WTC11 (cell line): ENCODE data around the gene TEAD1. TPM values are rescaled to one million over a fixed set of nuclear protein-coding genes. Genes with fewer than 3 reads are reported as not detected.

Source experiments
- ATAC-seq: fragments of 200-7000 bp; cut with Tn5 transposase; 2 replicates; pipeline ENCODE4 v1.10.0; 2021; ENCODE audit warnings: mild to moderate bottlenecking, moderate library complexity
- CTCF ChIA-PET: fragments of 300-600 bp; sonication (Branson Sonifier 250); formaldehyde crosslinking; loops from one replicate; lab custom pipeline; 2021; ENCODE audit warnings: antibody characterized with exemption; lab: Charles Lee
- POLR2A ChIA-PET: fragments of 350-600 bp; sonication (Branson Sonifier 250); formaldehyde crosslinking; loops from one replicate; lab custom pipeline; 2021; ENCODE audit warnings: antibody characterized with exemption; lab: Charles Lee
- DNase-seq: peaks from one replicate; pipeline ENCODE4 v3.0.0; 2021; ENCODE audit warnings: low spot score
- H3K27ac Mint-ChIP-seq: 2 replicates; pipeline ENCODE4 v1.8.0; 2021; ENCODE audit warnings: mixed read lengths
- H3K27me3 Mint-ChIP-seq: 2 replicates; pipeline ENCODE4 v1.8.0; 2021; ENCODE audit warnings: low read depth, mild to moderate bottlenecking, moderate library complexity, mixed read lengths
- H3K36me3 Mint-ChIP-seq: 2 replicates; pipeline ENCODE4 v1.8.0; 2021; ENCODE audit warnings: mixed read lengths
- H3K4me1 Mint-ChIP-seq: 2 replicates; pipeline ENCODE4 v1.8.0; 2022; ENCODE audit warnings: mixed read lengths
- H3K4me3 Mint-ChIP-seq: 2 replicates; pipeline ENCODE4 v1.8.0; 2021; ENCODE audit warnings: mild to moderate bottlenecking, moderate library complexity, mixed read lengths
- H3K9me3 Mint-ChIP-seq: 2 replicates; pipeline ENCODE4 v1.8.0; 2021; ENCODE audit warnings: mixed read lengths
- AFF4 ChIP-seq: sonication (generic); formaldehyde crosslinking; IDR thresholded peaks from 2 replicates; pipeline ENCODE4 v1.8.1; 2023; ENCODE audit warnings: mild to moderate bottlenecking, missing genetic modification reagents, borderline replicate concordance
- ATF1 ChIP-seq: sonication (generic); formaldehyde crosslinking; IDR thresholded peaks from 2 replicates; pipeline ENCODE4 v1.8.1; 2023; ENCODE audit warnings: mild to moderate bottlenecking, moderate library complexity, missing genetic modification reagents
- CBFB ChIP-seq: sonication (generic); formaldehyde crosslinking; IDR thresholded peaks from 2 replicates; pipeline ENCODE4 v1.8.1; 2022; ENCODE audit warnings: mild to moderate bottlenecking, low read depth, missing genetic modification reagents
- EMX1 ChIP-seq: fragments of 250-450 bp; sonication (Bioruptor Pico); IDR thresholded peaks from 2 replicates; pipeline ENCODE4 v1.8.0; 2021; ENCODE audit warnings: mild to moderate bottlenecking
- FOXK1 ChIP-seq: sonication (generic); formaldehyde crosslinking; IDR thresholded peaks from 2 replicates; pipeline ENCODE4 v1.8.0; 2022; ENCODE audit warnings: mild to moderate bottlenecking, moderate library complexity, missing genetic modification reagents
- HMGXB4 ChIP-seq: sonication (generic); formaldehyde crosslinking; IDR thresholded peaks from 2 replicates; pipeline ENCODE4 v1.8.1; 2023; ENCODE audit warnings: mild to moderate bottlenecking, moderate library complexity, missing genetic modification reagents
- SOX15 ChIP-seq: fragments of 250-450 bp; sonication (Bioruptor Pico); IDR thresholded peaks from 2 replicates; pipeline ENCODE4 v1.9.0; 2021; ENCODE audit warnings: mild to moderate bottlenecking
- SP1 ChIP-seq: sonication (generic); formaldehyde crosslinking; conservative IDR thresholded peaks from 2 replicates; pipeline ENCODE4 v1.8.1; 2022; ENCODE audit warnings: missing genetic modification reagents
- TEAD1 ChIP-seq: sonication (generic); formaldehyde crosslinking; IDR thresholded peaks from 2 replicates; pipeline ENCODE4 v1.8.0; 2022; ENCODE audit warnings: mild to moderate bottlenecking, missing genetic modification reagents
- ZBTB43 ChIP-seq: sonication (generic); formaldehyde crosslinking; IDR thresholded peaks from 2 replicates; pipeline ENCODE4 v1.8.1; 2023; ENCODE audit warnings: mild to moderate bottlenecking, missing genetic modification reagents
- ZNF121 ChIP-seq: sonication (generic); formaldehyde crosslinking; IDR thresholded peaks from 2 replicates; pipeline ENCODE4 v1.8.0; 2023; ENCODE audit warnings: missing genetic modification reagents
- ZNF138 ChIP-seq: sonication (generic); formaldehyde crosslinking; conservative IDR thresholded peaks from 2 replicates; pipeline ENCODE4 v1.8.1; 2022; ENCODE audit warnings: mild to moderate bottlenecking, moderate library complexity, missing genetic modification reagents
- ZNF219 ChIP-seq: sonication (generic); formaldehyde crosslinking; IDR thresholded peaks from 2 replicates; pipeline ENCODE4 v1.8.0; 2023; ENCODE audit warnings: missing genetic modification reagents, mild to moderate bottlenecking, borderline replicate concordance
- ZNF416 ChIP-seq: fragments of 250-450 bp; sonication (Bioruptor Pico); IDR thresholded peaks from 2 replicates; pipeline ENCODE4 v1.9.0; 2021; ENCODE audit warnings: mild to moderate bottlenecking, inconsistent platforms
- total RNA-seq: library from RNA; stranded (reverse); gene quantifications from 3 replicates; pipeline ENCODE4 v1.2.3, GENCODE V29; 2021
- TF ChIP-seq, protein P1 (sequence below): sonication (generic); formaldehyde crosslinking; conservative IDR thresholded peaks from 2 replicates; pipeline ENCODE4 v1.8.1; 2022; ENCODE audit warnings: mild to moderate bottlenecking, missing genetic modification reagents
- TF ChIP-seq, protein P2 (sequence below): sonication (generic); formaldehyde crosslinking; IDR thresholded peaks from 2 replicates; pipeline ENCODE4 v1.8.0; 2022; ENCODE audit warnings: mild to moderate bottlenecking, missing genetic modification reagents
- TF ChIP-seq, protein P3 (sequence below): sonication (generic); formaldehyde crosslinking; IDR thresholded peaks from 2 replicates; pipeline ENCODE4 v1.8.1; 2023; ENCODE audit warnings: mild to moderate bottlenecking, missing genetic modification reagents, moderate library complexity
- TF ChIP-seq, protein P4 (sequence below): sonication (generic); formaldehyde crosslinking; IDR thresholded peaks from 2 replicates; pipeline ENCODE4 v1.8.0; 2022; ENCODE audit warnings: mild to moderate bottlenecking, missing genetic modification reagents

The TEAD1 gene
- total RNA-seq, 1 experiment from 2014 or later = 79.9 TPM

- Mint-ChIP-seq H3K9me3 (peaks cover 5% of the 10 kb centered on the region; the same call in 1 of the 2 replicates), H3K27me3 (no peaks in the 10 kb centered on the region), H3K36me3 (no peaks in the 10 kb centered on the region), H3K4me3 (peak overlapping the region; percentile 61), H3K4me1 (peaks cover 95% of the 10 kb centered on the region), H3K27ac (peak overlapping the region; percentile 100)
- no peak for TF ChIP-seq TEAD1 (CRISPR knock-in tag)
- TF ChIP-seq HMGXB4 (CRISPR knock-in tag) = no peak
- no peak for TF ChIP-seq CBFB
- TF ChIP-seq AFF4 (CRISPR knock-in tag) = no peak
- TF ChIP-seq ATF1 (CRISPR knock-in tag) = no peak
- no peak for TF ChIP-seq ZNF138 (CRISPR knock-in tag)
- TF ChIP-seq ZNF219 = no peak
- TF ChIP-seq, protein P1, sequence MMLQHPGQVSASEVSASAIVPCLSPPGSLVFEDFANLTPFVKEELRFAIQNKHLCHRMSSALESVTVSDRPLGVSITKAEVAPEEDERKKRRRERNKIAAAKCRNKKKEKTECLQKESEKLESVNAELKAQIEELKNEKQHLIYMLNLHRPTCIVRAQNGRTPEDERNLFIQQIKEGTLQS (CRISPR knock-in tag) = no peak
- TF ChIP-seq ZNF121 (CRISPR knock-in tag) = no peak
- TF ChIP-seq FOXK1 (CRISPR knock-in tag) = no peak
- TF ChIP-seq SOX15 (CRISPR knock-in tag) = no peak
- no peak for DNase-seq
- POLR2A ChIA-PET = interaction anchor here (0.5 to 2.7 kb wide), 12 partner anchors 8 to 487 kb away, joined by 3 to 17 read pairs (median 6); partner anchors contain the start of genes PARVA and TEAD1
- no peak for ATAC-seq
- CTCF ChIA-PET = interaction anchor here (0.8 to 1.6 kb wide), 5 partner anchors 15 to 532 kb away, joined by 3 to 7 read pairs (median 5); no protein-coding TSS in a partner anchor
Measured at GRCh38 chr11:12863605-12864121, 189.4 kb downstream of the TEAD1 start.

DNA sequence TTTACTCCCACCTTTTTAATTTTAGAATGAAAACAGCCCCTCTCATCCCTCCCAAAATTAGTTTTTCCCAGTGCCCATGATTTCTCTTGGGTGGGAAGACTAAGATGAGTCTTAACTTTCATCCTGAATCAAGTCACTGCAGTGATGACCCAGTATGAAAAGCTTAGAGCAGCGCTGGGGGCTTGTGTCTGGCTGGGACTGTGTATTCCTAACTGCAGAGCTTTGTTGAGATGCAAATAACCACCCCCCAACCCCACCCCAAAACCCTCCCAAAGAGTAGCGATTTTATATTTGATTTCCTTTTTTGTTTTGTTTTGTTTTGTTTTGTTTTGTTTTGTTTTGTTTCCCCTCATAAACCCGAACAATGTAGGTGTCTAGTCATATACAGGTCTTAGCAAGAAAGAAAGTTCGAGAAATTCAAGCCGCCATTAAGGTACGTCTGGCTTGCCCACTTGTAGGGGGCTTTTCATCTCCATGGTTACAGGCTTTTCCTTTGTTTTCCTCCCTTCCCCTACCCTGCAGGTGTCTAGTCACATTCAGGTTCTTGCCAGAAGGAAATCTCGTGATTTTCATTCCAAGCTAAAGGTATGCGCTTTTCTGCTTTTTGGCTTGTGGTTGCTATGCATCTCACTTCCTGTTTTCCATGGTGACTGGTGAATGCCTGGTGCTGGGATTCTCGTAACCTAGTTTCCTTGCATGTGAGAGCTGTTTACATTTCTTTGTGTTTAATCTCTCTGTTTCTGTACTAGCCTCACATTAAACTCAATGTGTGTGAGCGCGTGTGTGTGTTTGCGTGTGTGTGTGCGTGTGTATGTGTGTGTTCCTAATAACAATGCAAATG lies 190.3 kb downstream of the TEAD1 start:
- ATAC-seq (peak; percentile 86), DNase-seq (peak; percentile 53)
- H3K27ac Mint-ChIP-seq = peak overlapping the region; percentile 100
- ChIA-PET CTCF (interaction anchor here (0.8 to 1.6 kb wide), 9 partner anchors 11 to 533 kb away, joined by 3 to 10 read pairs (median 5); no protein-coding TSS in a partner anchor), POLR2A (interaction anchor here (0.5 to 2.7 kb wide), 14 partner anchors 9 to 533 kb away, joined by 3 to 17 read pairs (median 6); partner anchors contain the start of gene PARVA)
- H3K4me3 Mint-ChIP-seq = peak overlapping the region; percentile 61
- TF ChIP-seq ZNF416 (CRISPR knock-in tag) (no peak), ZBTB43 (CRISPR knock-in tag) (peak; percentile 56; the same call in 1 of the 2 replicates), SP1 (CRISPR knock-in tag) (peak; percentile 32; the same call in 1 of the 2 replicates), TEAD1 (CRISPR knock-in tag) (peak; percentile 88; the same call in 1 of the 2 replicates), EMX1 (no peak), FOXK1 (CRISPR knock-in tag) (peak; percentile 97)
- TF ChIP-seq, protein P2, sequence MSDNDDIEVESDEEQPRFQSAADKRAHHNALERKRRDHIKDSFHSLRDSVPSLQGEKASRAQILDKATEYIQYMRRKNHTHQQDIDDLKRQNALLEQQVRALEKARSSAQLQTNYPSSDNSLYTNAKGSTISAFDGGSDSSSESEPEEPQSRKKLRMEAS (CRISPR knock-in tag) = peak; percentile 32; the same call in 1 of the 2 replicates
- TF ChIP-seq, protein P3, sequence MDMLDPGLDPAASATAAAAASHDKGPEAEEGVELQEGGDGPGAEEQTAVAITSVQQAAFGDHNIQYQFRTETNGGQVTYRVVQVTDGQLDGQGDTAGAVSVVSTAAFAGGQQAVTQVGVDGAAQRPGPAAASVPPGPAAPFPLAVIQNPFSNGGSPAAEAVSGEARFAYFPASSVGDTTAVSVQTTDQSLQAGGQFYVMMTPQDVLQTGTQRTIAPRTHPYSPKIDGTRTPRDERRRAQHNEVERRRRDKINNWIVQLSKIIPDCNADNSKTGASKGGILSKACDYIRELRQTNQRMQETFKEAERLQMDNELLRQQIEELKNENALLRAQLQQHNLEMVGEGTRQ (CRISPR knock-in tag) = 0 out of 2 replicates have a peak, but pooled peaks have one; percentile 9
- TF ChIP-seq, protein P4, sequence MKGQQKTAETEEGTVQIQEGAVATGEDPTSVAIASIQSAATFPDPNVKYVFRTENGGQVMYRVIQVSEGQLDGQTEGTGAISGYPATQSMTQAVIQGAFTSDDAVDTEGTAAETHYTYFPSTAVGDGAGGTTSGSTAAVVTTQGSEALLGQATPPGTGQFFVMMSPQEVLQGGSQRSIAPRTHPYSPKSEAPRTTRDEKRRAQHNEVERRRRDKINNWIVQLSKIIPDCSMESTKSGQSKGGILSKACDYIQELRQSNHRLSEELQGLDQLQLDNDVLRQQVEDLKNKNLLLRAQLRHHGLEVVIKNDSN = 0 out of 2 replicates have a peak, but pooled peaks have one; percentile 28
- peaks cover 5% of the 10 kb centered on the region; the same call in 1 of the 2 replicates for H3K9me3 Mint-ChIP-seq
- no peaks in the 10 kb centered on the region for H3K36me3 Mint-ChIP-seq
- no peaks in the 10 kb centered on the region for H3K27me3 Mint-ChIP-seq
- H3K4me1 Mint-ChIP-seq = peaks cover 92% of the 10 kb centered on the region
